HepG2 (cell line): ENCODE measurements around the gene PLAA. TPM values are rescaled to one million over a fixed set of nuclear protein-coding genes. Genes with fewer than 3 reads are reported as not detected.
A peak's percentile ranks its signal among the peaks of the same experiment; 100 is the strongest.

ENCODE experiments used
- HNRNPLL ChIP-seq: fragments of 200-400 bp; formaldehyde crosslinking; IDR thresholded peaks from 2 replicates; pipeline ENCODE4 v1.6.1; 2017; ENCODE audit warnings: mild to moderate bottlenecking, low read depth, low read length; ENCODE audit not compliant: poor library complexity, severe bottlenecking
- IRX3 ChIP-seq: sonication (generic); formaldehyde crosslinking; IDR thresholded peaks from 2 replicates; pipeline ENCODE4 v1.8.1; 2023; ENCODE audit warnings: mild to moderate bottlenecking, low read depth, missing genetic modification reagents, borderline replicate concordance
- KDM6A ChIP-seq: IDR thresholded peaks from 2 replicates; pipeline ENCODE4 v1.6.1; 2016; ENCODE audit warnings: low read depth
- MZF1 ChIP-seq: sonication (generic); formaldehyde crosslinking; IDR thresholded peaks from 2 replicates; pipeline ENCODE4 v1.8.1; 2023; ENCODE audit warnings: mild to moderate bottlenecking, missing genetic modification reagents, borderline replicate concordance
- REPIN1 ChIP-seq: sonication (generic); formaldehyde crosslinking; IDR thresholded peaks from 2 replicates; pipeline ENCODE4 v1.8.0; 2022; ENCODE audit warnings: missing genetic modification reagents, low read depth, mild to moderate bottlenecking, borderline replicate concordance
- THAP11 ChIP-seq: IDR thresholded peaks from 2 replicates; pipeline ENCODE4 v1.6.1; 2016; ENCODE audit warnings: missing biosample characterization, missing genetic modification reagents
- TSC22D2 ChIP-seq: sonication (generic); formaldehyde crosslinking; IDR thresholded peaks from 2 replicates; pipeline ENCODE4 v1.5.1; 2020; ENCODE audit warnings: missing genetic modification reagents, mild to moderate bottlenecking, borderline replicate concordance
- ZMYM4 ChIP-seq: sonication (generic); formaldehyde crosslinking; IDR thresholded peaks from 2 replicates; pipeline ENCODE4 v1.8.1; 2023; ENCODE audit warnings: mild to moderate bottlenecking, missing genetic modification reagents
- ZNF124 ChIP-seq: sonication (generic); formaldehyde crosslinking; IDR thresholded peaks from 2 replicates; pipeline ENCODE4 v1.4.0; 2020; ENCODE audit warnings: missing genetic modification reagents
- ZNF510 ChIP-seq: sonication (generic); formaldehyde crosslinking; IDR thresholded peaks from 2 replicates; pipeline ENCODE4 v1.4.0; 2020; ENCODE audit warnings: low read depth, mild to moderate bottlenecking, missing genetic modification reagents
- ZNF652 ChIP-seq: IDR thresholded peaks from 2 replicates; pipeline ENCODE4 v1.6.1; 2016; ENCODE audit warnings: low read depth, borderline replicate concordance
- ZNF720 ChIP-seq: sonication (generic); formaldehyde crosslinking; IDR thresholded peaks from 2 replicates; pipeline ENCODE4 v1.4.0; 2020; ENCODE audit warnings: missing genetic modification reagents
- polyA plus RNA-seq, 8 experiments: library from polyadenylated mRNA; depleted of rRNA in 3 of 8; stranded (reverse) in 7 of 8; unstranded in 1 of 8; fragments of >200 nt; fragmentation: Illumina TruSeq in 4 of 8; extraction: Trizol in 4 of 8; gene quantifications; 2 replicates each; pipeline versions ENCODE4 v1.2.1 to v1.2.3, GENCODE V29; 2011 to 2016; ENCODE audit warnings: low read depth in 4 of 8, missing spikeins in 1 of 8, mixed read lengths in 1 of 8; ENCODE audit not compliant: insufficient read depth in 1 of 8
- total RNA-seq, 5 experiments: library from RNA; depleted of rRNA; stranded (reverse); fragments of >200 nt; fragmentation: Illumina TruSeq; extraction: Trizol; gene quantifications; 2 replicates each; pipeline ENCODE4 v1.2.3, GENCODE V29; 2016; ENCODE audit warnings: low read depth in 1 of 5
- TF ChIP-seq, protein P1 (sequence below): sonication (generic); formaldehyde crosslinking; IDR thresholded peaks from 2 replicates; pipeline ENCODE4 v1.5.1; 2020; ENCODE audit warnings: missing genetic modification reagents, mild to moderate bottlenecking, borderline replicate concordance
- TF ChIP-seq, protein P2 (sequence below): sonication (generic); formaldehyde crosslinking; IDR thresholded peaks from 2 replicates; pipeline ENCODE4 v1.4.0; 2020; ENCODE audit warnings: missing genetic modification reagents
- TF ChIP-seq, protein P3 (sequence below): sonication (generic); formaldehyde crosslinking; IDR thresholded peaks from 2 replicates; pipeline ENCODE4 v1.9.0; 2021; ENCODE audit warnings: missing genetic modification reagents, mild to moderate bottlenecking, borderline replicate concordance
- TF ChIP-seq, protein P4 (sequence below): IDR thresholded peaks from 2 replicates; pipeline ENCODE4 v1.6.1; 2012; ENCODE audit warnings: low read length, improper control_type of control experiment

Gene PLAA
- total and polyA plus RNA-seq, 2 of the 13 experiments (the other 11 are each of a cell fraction or from before 2014, with no cell fraction given), result 5.8 to 22.9 TPM

DNA sequence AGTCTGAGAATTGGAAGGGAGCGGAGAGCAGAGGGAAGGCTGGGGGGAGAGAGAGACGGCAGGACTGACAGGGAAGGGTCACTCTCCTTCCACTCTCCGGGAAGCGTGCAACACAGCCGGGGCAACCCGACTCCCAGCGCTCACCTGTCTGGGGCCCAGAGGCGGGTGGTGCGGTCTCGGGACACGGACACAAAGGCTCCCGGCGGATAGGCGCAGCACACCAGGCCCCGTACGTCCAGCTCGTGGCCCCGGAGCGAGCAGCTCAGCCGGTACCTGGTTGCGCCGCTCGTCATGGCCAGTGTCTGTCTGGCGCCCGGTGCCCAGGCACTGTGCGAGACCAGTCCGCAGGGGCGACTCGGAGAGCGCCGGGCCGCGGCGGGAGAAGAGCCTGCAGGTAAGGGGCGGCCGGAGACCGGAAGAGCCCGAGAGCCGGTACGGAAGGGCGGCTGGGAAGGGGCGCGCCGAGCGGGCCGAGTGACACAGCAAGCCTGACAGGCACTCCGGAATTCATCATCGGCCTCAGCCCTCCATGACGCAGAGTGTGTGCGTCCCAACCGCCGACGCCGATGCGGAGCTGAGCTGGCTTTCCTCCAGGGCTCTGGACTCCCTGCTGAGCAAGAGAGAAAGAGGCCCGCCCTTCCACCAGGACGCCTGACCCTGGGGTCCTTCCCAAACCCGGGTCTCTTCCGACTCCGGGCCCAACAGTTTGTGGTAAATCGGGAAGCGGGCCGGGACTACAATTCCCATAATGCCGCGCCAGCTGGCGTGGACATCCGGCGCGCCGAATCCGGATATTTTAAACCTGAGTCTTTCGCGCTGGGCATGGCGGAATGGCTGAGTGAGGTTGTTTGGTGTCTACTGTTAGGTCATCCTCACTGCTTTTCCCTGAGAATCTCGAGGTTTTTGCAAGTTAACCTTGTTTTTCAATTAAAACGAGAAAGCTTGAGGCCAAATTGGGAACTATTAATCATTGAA lies at the start of gene PLAA (continued):
- TF ChIP-seq, protein P1, sequence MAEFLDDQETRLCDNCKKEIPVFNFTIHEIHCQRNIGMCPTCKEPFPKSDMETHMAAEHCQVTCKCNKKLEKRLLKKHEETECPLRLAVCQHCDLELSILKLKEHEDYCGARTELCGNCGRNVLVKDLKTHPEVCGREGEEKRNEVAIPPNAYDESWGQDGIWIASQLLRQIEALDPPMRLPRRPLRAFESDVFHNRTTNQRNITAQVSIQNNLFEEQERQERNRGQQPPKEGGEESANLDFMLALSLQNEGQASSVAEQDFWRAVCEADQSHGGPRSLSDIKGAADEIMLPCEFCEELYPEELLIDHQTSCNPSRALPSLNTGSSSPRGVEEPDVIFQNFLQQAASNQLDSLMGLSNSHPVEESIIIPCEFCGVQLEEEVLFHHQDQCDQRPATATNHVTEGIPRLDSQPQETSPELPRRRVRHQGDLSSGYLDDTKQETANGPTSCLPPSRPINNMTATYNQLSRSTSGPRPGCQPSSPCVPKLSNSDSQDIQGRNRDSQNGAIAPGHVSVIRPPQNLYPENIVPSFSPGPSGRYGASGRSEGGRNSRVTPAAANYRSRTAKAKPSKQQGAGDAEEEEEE (CRISPR knock-in tag), result no peak
- TF ChIP-seq TSC22D2 (CRISPR knock-in tag), result 0 out of 2 replicates have a peak, but pooled peaks have one; percentile 20
- TF ChIP-seq, protein P2, sequence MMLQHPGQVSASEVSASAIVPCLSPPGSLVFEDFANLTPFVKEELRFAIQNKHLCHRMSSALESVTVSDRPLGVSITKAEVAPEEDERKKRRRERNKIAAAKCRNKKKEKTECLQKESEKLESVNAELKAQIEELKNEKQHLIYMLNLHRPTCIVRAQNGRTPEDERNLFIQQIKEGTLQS (CRISPR knock-in tag), result no peak
- TF ChIP-seq IRX3, result 0 out of 2 replicates have a peak, but pooled peaks have one; percentile 43
- no peak; the same call in 1 of the 2 replicates for TF ChIP-seq ZNF124 (CRISPR knock-in tag)
- TF ChIP-seq KDM6A (CRISPR knock-in tag), result no peak
- TF ChIP-seq ZNF652 (CRISPR knock-in tag), result no peak
- TF ChIP-seq MZF1 (CRISPR knock-in tag), result no peak
- TF ChIP-seq, protein P3, sequence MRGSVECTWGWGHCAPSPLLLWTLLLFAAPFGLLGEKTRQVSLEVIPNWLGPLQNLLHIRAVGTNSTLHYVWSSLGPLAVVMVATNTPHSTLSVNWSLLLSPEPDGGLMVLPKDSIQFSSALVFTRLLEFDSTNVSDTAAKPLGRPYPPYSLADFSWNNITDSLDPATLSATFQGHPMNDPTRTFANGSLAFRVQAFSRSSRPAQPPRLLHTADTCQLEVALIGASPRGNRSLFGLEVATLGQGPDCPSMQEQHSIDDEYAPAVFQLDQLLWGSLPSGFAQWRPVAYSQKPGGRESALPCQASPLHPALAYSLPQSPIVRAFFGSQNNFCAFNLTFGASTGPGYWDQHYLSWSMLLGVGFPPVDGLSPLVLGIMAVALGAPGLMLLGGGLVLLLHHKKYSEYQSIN (CRISPR knock-in tag), result no peak
- no peak for TF ChIP-seq ZNF510 (CRISPR knock-in tag)
- no peak for TF ChIP-seq ZNF720
- TF ChIP-seq HNRNPLL, result peak; percentile 64
- TF ChIP-seq, protein P4, sequence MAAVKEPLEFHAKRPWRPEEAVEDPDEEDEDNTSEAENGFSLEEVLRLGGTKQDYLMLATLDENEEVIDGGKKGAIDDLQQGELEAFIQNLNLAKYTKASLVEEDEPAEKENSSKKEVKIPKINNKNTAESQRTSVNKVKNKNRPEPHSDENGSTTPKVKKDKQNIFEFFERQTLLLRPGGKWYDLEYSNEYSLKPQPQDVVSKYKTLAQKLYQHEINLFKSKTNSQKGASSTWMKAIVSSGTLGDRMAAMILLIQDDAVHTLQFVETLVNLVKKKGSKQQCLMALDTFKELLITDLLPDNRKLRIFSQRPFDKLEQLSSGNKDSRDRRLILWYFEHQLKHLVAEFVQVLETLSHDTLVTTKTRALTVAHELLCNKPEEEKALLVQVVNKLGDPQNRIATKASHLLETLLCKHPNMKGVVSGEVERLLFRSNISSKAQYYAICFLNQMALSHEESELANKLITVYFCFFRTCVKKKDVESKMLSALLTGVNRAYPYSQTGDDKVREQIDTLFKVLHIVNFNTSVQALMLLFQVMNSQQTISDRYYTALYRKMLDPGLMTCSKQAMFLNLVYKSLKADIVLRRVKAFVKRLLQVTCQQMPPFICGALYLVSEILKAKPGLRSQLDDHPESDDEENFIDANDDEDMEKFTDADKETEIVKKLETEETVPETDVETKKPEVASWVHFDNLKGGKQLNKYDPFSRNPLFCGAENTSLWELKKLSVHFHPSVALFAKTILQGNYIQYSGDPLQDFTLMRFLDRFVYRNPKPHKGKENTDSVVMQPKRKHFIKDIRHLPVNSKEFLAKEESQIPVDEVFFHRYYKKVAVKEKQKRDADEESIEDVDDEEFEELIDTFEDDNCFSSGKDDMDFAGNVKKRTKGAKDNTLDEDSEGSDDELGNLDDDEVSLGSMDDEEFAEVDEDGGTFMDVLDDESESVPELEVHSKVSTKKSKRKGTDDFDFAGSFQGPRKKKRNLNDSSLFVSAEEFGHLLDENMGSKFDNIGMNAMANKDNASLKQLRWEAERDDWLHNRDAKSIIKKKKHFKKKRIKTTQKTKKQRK, result no peak
- peak; percentile 88 for TF ChIP-seq ZMYM4
- no peak for TF ChIP-seq REPIN1 (CRISPR knock-in tag)
- peak; percentile 98 for TF ChIP-seq THAP11 (CRISPR knock-in tag)
